OCI-M2 (cell line): ENCODE results near the gene ZNF415.

ENCODE experiments used
- DNase-seq: peaks from one replicate; lab custom pipeline; 2025; ENCODE audit not compliant: unreplicated experiment; lab: John Stamatoyannopoulos, UW

Gene ZNF415

GRCh38 chr19:53057904-53058580 is 74.7 kb downstream of the ZNF415 start:
- no peak for DNase-seq
